ENCODE data around the gene OXCT1.

DNA sequence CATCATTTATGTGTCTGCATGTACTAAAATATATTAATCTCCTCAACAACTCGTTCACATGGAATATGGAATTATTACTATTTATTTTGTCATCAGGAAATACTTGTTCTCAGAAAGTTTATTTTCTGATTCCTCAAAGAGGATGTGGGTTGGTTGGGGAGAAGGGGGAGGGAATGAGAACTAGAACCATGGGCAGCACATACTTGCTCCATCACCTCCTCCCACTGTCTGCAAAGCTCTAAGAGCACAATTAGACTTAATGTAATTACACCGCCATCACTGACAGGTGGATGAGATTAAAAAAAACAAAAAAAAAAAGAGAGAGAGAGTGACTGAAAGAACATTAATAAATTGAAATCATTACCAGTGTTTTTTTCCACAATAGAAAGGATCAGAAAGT lies 98.2 kb downstream of the OXCT1 start:
- TF ChIP-seq, protein P1, sequence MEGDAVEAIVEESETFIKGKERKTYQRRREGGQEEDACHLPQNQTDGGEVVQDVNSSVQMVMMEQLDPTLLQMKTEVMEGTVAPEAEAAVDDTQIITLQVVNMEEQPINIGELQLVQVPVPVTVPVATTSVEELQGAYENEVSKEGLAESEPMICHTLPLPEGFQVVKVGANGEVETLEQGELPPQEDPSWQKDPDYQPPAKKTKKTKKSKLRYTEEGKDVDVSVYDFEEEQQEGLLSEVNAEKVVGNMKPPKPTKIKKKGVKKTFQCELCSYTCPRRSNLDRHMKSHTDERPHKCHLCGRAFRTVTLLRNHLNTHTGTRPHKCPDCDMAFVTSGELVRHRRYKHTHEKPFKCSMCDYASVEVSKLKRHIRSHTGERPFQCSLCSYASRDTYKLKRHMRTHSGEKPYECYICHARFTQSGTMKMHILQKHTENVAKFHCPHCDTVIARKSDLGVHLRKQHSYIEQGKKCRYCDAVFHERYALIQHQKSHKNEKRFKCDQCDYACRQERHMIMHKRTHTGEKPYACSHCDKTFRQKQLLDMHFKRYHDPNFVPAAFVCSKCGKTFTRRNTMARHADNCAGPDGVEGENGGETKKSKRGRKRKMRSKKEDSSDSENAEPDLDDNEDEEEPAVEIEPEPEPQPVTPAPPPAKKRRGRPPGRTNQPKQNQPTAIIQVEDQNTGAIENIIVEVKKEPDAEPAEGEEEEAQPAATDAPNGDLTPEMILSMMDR (conservative IDR thresholded peaks at IDR 0.05), result no peak
- no peak for TF ChIP-seq ZFX (IDR thresholded peaks at IDR 0.05)
